ENCODE measurements around the gene COL16A1.

Gene COL16A1

DNA sequence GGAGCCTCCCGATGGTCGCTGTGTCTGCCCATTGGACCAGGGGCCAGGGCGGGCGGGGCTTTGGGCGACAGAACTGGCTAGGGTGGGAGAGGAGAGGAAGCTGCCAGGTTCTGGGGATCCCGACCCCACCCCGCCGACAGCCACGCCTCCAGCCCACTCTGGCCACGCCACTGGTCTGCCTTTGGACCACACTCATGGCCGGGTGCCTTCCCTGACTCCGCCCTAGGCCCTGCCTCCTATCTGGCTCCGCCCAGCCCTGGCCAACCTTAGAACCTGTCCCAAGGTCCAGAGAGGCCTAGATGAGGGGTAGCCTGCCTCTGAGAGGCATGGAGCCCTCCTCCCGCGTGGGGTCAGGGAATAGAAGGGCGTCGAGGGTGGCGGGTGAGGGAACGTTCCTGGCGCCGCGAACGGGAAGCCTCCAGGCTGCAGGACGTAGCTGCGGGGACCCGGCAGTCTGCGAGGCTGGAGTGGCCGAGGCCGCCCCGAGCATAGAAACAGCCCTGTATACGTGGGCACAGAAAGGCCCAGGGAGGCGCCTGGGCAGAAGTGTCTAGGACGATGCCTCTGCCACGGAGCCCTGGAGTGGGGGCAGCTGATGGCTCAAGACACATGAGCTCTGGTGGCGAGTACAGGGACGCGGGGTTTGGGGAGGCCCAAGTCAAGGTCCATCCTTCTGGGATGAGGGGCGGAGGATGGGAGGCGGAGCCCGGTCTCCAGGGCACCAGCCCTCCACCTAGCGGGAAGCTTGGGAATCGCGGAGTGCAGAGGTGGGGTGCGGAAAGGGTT, 11.5 kb upstream of the COL16A1 start:
- Mint-ChIP-seq H3K27me3 (ENCODE audit: low read depth, poor library complexity) (peaks cover 25% of the 10 kb centered on the region), H3K4me1 (peaks cover 29% of the 10 kb centered on the region), H3K27ac (peak overlapping the region; percentile 88), H3K36me3 (ENCODE audit: low read depth) (no peaks in the 10 kb centered on the region), H3K4me3 (peak overlapping the region; percentile 85), H3K9me3 (no peaks in the 10 kb centered on the region)
- DNase-seq: peak; percentile 88
- TF ChIP-seq, protein P1, sequence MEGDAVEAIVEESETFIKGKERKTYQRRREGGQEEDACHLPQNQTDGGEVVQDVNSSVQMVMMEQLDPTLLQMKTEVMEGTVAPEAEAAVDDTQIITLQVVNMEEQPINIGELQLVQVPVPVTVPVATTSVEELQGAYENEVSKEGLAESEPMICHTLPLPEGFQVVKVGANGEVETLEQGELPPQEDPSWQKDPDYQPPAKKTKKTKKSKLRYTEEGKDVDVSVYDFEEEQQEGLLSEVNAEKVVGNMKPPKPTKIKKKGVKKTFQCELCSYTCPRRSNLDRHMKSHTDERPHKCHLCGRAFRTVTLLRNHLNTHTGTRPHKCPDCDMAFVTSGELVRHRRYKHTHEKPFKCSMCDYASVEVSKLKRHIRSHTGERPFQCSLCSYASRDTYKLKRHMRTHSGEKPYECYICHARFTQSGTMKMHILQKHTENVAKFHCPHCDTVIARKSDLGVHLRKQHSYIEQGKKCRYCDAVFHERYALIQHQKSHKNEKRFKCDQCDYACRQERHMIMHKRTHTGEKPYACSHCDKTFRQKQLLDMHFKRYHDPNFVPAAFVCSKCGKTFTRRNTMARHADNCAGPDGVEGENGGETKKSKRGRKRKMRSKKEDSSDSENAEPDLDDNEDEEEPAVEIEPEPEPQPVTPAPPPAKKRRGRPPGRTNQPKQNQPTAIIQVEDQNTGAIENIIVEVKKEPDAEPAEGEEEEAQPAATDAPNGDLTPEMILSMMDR (IDR thresholded peaks at IDR 0.05): peak; percentile 83

DNA sequence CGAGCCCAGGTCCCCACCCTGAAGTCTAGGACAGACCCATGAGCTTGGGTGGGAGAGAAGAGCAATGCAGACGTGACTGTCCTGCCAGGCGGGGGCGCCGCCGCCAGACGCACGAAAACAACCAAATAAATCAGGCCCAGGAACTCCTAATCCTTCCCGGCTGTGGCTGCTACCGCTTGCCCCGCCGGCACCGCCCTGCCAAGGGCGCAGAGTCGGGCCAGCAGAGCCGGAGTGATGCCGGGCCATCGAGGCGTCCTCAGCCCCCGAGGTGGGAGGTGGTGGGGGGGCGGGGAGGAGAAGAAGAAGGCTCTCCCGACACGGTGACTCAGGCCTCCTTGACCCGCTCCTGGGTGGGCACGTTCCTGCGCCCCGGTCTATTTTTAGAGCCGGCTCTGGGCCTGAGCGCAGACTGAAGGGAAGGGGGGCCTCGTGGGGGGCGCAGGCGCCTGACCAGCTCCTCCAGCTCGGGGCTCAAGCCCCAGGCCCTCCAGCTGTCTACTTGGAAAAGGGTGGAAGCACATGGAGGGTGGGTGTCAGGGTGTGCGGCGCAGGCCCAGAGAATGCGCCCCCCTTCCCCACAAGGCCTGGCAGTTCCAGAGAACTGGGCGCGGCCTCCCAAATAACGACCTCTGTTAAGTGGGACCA, 10.7 kb upstream of the COL16A1 start:
- Mint-ChIP-seq H3K27me3 (ENCODE audit: low read depth, poor library complexity) (peaks cover 25% of the 10 kb centered on the region), H3K27ac (no peak overlapping the region), H3K4me1 (peaks cover 29% of the 10 kb centered on the region), H3K4me3 (peak overlapping the region; percentile 85), H3K9me3 (no peaks in the 10 kb centered on the region), H3K36me3 (ENCODE audit: low read depth) (no peaks in the 10 kb centered on the region)
- TF ChIP-seq, protein P1 (IDR thresholded peaks at IDR 0.05): peak; percentile 28
- peak; percentile 58 for DNase-seq

GRCh38 chr1:31712630-31713029, 8.8 kb upstream of the COL16A1 start:
- Mint-ChIP-seq H3K27ac (peak overlapping the region; percentile 44), H3K9me3 (no peaks in the 10 kb centered on the region), H3K36me3 (ENCODE audit: low read depth) (no peaks in the 10 kb centered on the region), H3K4me1 (peaks cover 46% of the 10 kb centered on the region), H3K27me3 (ENCODE audit: low read depth, poor library complexity) (peaks cover 21% of the 10 kb centered on the region), H3K4me3 (peak overlapping the region; percentile 18)
- TF ChIP-seq, protein P1 (IDR thresholded peaks at IDR 0.05): no peak
- DNase-seq: no peak

- H3K9me3 Mint-ChIP-seq: no peaks in the 10 kb centered on the region
- H3K27ac Mint-ChIP-seq: peak overlapping the region; percentile 65
- H3K27me3 Mint-ChIP-seq (ENCODE audit: low read depth, poor library complexity): peaks cover 25% of the 10 kb centered on the region
- H3K36me3 Mint-ChIP-seq (ENCODE audit: low read depth): no peaks in the 10 kb centered on the region
- H3K4me1 Mint-ChIP-seq: peaks cover 50% of the 10 kb centered on the region
- TF ChIP-seq, protein P1 (IDR thresholded peaks at IDR 0.05): no peak
- H3K4me3 Mint-ChIP-seq: no peak overlapping the region
- DNase-seq: no peak
These were observed 8.3 kb upstream of the COL16A1 start for GRCh38 chr1:31712068-31712467.

GRCh38 chr1:31708324-31708723, 4.5 kb upstream of the COL16A1 start:
- no peaks in the 10 kb centered on the region for H3K36me3 Mint-ChIP-seq (ENCODE audit: low read depth)
- TF ChIP-seq, protein P1 (IDR thresholded peaks at IDR 0.05): no peak
- no peak for DNase-seq
- no peak overlapping the region for H3K4me3 Mint-ChIP-seq
- peaks cover 23% of the 10 kb centered on the region for H3K27me3 Mint-ChIP-seq (ENCODE audit: low read depth, poor library complexity)
- H3K4me1 Mint-ChIP-seq: peaks cover 58% of the 10 kb centered on the region
- no peaks in the 10 kb centered on the region for H3K9me3 Mint-ChIP-seq
- H3K27ac Mint-ChIP-seq: no peak overlapping the region
